Measurements from ENCODE around the gene TMC8. TPM values are rescaled to one million over a fixed set of nuclear protein-coding genes. Genes with fewer than 3 reads are reported as not detected.

TMC8 gene
- total RNA-seq, 1 experiment from 2014 or later = not detected

DNA sequence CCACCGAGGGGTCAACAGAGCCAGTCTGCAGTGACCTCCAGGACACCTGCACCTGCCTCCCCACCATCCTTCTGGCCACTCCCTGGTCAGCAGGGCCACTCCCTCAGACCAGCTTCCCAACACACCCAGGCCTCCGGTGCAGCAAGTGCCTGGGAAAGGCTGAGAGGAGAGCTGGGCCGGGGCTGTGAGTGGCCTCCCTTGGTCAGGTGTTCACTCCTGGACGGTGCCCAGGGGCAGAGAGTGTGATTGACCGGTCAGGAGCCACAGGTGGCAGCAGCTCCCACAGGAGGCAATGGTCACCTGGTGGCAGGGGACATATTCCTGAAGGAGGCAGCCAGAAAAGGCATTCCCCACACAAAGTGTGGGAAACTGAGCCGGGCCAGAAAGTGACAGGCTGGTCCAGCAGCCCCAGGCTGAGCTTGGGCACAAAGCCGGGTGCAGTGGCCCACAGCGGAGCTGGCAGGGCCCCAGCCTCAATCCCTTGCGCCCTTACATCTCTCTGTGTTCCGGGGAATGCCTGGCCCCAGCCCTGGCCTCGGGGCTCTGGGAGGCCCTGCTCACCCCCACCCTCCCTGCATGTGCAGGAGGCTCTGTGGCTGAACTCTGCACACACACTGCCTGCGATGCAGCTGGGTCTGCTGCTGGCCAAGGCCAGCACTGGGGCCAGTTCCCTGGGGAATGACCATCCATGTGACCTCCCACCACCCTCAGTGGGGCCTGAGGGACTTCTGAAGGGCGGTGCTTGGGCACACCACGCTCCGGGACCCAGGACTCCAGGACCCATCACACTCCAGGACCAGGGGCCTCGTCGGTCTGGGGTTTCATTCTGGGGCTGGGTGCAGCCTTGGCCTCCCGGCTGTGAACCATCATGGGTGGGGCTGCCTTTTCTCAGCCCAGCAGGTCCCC lies 14.4 kb downstream of the TMC8 start:
- H3K4me1 ChIP-seq = peaks cover 49% of the 10 kb centered on the region
- Mint-ChIP-seq H3K27ac (ENCODE audit: unreplicated experiment) (no peak overlapping the region), H3K36me3 (ENCODE audit: insufficient read depth, unreplicated experiment) (peaks cover 6% of the 10 kb centered on the region), H3K9me3 (ENCODE audit: unreplicated experiment) (no peaks in the 10 kb centered on the region), H3K4me3 (ENCODE audit: unreplicated experiment) (no peak overlapping the region), H3K27me3 (ENCODE audit: insufficient read depth, unreplicated experiment) (no peaks in the 10 kb centered on the region), H3K4me1 (ENCODE audit: low read depth, unreplicated experiment) (peaks cover 12% of the 10 kb centered on the region)
- no peaks in the 10 kb centered on the region for H3K36me3 ChIP-seq (ENCODE audit: control insufficient read depth, insufficient read depth, low read length)
- DNase-seq = peak in 1 of 2 experiments; percentile 51
- no peaks in the 10 kb centered on the region for H3K9me3 ChIP-seq
- intact Hi-C loops (cut with micrococcal nuclease; ENCODE audit: unreplicated experiment) = no loop called here
- no peaks in the 10 kb centered on the region for H3K27me3 ChIP-seq (replicated peaks; ENCODE audit: control insufficient read depth, insufficient read depth, low read length)
- ChIA-PET CTCF (no interaction called here), POLR2A (interaction anchor here (0.5 kb wide), 1 partner anchor 59 kb away, joined by 11 read pairs; no protein-coding TSS in a partner anchor)
- no TSS peak for BruUV-seq (replicated peaks)
- TF ChIP-seq, protein P1, sequence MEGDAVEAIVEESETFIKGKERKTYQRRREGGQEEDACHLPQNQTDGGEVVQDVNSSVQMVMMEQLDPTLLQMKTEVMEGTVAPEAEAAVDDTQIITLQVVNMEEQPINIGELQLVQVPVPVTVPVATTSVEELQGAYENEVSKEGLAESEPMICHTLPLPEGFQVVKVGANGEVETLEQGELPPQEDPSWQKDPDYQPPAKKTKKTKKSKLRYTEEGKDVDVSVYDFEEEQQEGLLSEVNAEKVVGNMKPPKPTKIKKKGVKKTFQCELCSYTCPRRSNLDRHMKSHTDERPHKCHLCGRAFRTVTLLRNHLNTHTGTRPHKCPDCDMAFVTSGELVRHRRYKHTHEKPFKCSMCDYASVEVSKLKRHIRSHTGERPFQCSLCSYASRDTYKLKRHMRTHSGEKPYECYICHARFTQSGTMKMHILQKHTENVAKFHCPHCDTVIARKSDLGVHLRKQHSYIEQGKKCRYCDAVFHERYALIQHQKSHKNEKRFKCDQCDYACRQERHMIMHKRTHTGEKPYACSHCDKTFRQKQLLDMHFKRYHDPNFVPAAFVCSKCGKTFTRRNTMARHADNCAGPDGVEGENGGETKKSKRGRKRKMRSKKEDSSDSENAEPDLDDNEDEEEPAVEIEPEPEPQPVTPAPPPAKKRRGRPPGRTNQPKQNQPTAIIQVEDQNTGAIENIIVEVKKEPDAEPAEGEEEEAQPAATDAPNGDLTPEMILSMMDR (IDR thresholded peaks at IDR 0.05; ENCODE audit: insufficient read depth in 1 of 2, low read depth in 1 of 2, low read length in 1 of 2, severe bottlenecking in 1 of 2, unreplicated experiment in 1 of 2) = no peak
- no peak overlapping the region for H3K4me3 ChIP-seq (ENCODE audit: low read depth, low read length)

DNA sequence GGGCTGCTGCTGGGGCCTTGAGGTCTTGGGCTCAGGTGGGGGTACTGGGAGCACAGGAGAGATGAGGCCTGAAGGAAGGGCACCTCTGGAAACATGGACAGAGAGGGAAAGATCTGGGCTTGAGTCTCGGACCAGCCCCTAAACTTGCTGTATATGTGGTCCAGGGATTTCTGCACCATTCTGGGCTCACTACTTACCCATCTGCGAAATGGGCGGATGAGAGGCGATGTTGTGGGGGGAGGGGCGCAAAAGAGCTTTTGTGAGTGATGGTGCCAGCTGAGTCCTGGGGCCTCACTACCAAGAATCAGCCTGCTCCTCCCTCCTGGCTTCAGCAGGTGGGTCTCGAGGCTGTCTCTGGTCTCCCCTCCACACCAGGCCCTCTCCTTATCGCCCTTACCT lies 15.9 kb downstream of the TMC8 start:
- H3K4me1 ChIP-seq = peaks cover 55% of the 10 kb centered on the region
- Mint-ChIP-seq H3K36me3 (ENCODE audit: insufficient read depth, unreplicated experiment) (no peaks in the 10 kb centered on the region), H3K9me3 (ENCODE audit: unreplicated experiment) (no peaks in the 10 kb centered on the region), H3K4me1 (ENCODE audit: low read depth, unreplicated experiment) (peaks cover 17% of the 10 kb centered on the region), H3K4me3 (ENCODE audit: unreplicated experiment) (no peak overlapping the region), H3K27me3 (ENCODE audit: insufficient read depth, unreplicated experiment) (no peaks in the 10 kb centered on the region), H3K27ac (ENCODE audit: unreplicated experiment) (no peak overlapping the region)
- H3K9me3 ChIP-seq = no peaks in the 10 kb centered on the region
- ChIA-PET CTCF (no interaction called here), POLR2A (no interaction called here)
- H3K4me3 ChIP-seq (ENCODE audit: low read depth, low read length) = no peak overlapping the region
- H3K36me3 ChIP-seq (ENCODE audit: control insufficient read depth, insufficient read depth, low read length) = no peaks in the 10 kb centered on the region
- BruUV-seq (replicated peaks) = no TSS peak
- DNase-seq = no peak
- intact Hi-C loops (cut with micrococcal nuclease; ENCODE audit: unreplicated experiment) = no loop called here
- H3K27me3 ChIP-seq (replicated peaks; ENCODE audit: control insufficient read depth, insufficient read depth, low read length) = no peaks in the 10 kb centered on the region
- TF ChIP-seq, protein P1 (IDR thresholded peaks at IDR 0.05; ENCODE audit: insufficient read depth in 1 of 2, low read depth in 1 of 2, low read length in 1 of 2, severe bottlenecking in 1 of 2, unreplicated experiment in 1 of 2) = no peak

DNA sequence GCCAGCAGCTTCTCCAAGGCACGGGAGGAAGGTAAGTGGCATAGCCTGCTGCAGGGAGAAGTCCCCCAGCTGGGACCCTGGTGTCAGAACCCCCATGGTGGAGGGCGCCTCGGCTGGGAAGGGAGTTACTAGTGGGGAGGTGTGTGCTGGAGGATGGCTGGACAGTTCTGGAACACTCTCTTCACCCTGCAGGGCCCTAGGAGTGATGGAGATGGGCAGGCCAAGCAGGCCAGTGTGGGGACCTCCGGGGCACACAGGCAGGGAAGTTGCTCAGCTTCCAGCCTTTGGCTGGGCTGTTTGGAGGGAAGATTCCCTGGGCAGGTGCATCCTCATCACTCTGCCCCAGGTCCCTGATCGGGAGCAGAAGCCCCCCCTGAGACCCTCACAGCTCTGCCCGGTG lies 16.3 kb downstream of the TMC8 start:
- no TSS peak for BruUV-seq (replicated peaks)
- intact Hi-C loops (cut with micrococcal nuclease; ENCODE audit: unreplicated experiment) = no loop called here
- Mint-ChIP-seq H3K9me3 (ENCODE audit: unreplicated experiment) (no peaks in the 10 kb centered on the region), H3K27me3 (ENCODE audit: insufficient read depth, unreplicated experiment) (no peaks in the 10 kb centered on the region), H3K4me3 (ENCODE audit: unreplicated experiment) (no peak overlapping the region), H3K27ac (ENCODE audit: unreplicated experiment) (no peak overlapping the region), H3K36me3 (ENCODE audit: insufficient read depth, unreplicated experiment) (no peaks in the 10 kb centered on the region), H3K4me1 (ENCODE audit: low read depth, unreplicated experiment) (peaks cover 18% of the 10 kb centered on the region)
- CTCF ChIA-PET = no interaction called here
- peak in 1 of 2 experiments; percentile 29 for DNase-seq
- H3K4me3 ChIP-seq (ENCODE audit: low read depth, low read length) = no peak overlapping the region
- H3K36me3 ChIP-seq (ENCODE audit: control insufficient read depth, insufficient read depth, low read length) = no peaks in the 10 kb centered on the region
- POLR2A ChIA-PET = no interaction called here
- no peaks in the 10 kb centered on the region for H3K27me3 ChIP-seq (replicated peaks; ENCODE audit: control insufficient read depth, insufficient read depth, low read length)
- H3K9me3 ChIP-seq = no peaks in the 10 kb centered on the region
- TF ChIP-seq, protein P1 (IDR thresholded peaks at IDR 0.05; ENCODE audit: insufficient read depth in 1 of 2, low read depth in 1 of 2, low read length in 1 of 2, severe bottlenecking in 1 of 2, unreplicated experiment in 1 of 2) = no peak
- peaks cover 56% of the 10 kb centered on the region for H3K4me1 ChIP-seq

Measured in Caco-2 (cell line).